ENCODE results near the gene SLC35F6. TPM values are rescaled to one million over a fixed set of nuclear protein-coding genes. Genes with fewer than 3 reads are reported as not detected.

Gene SLC35F6
- total RNA-seq, 2 experiments from 2014 or later, result 4.2 to 4.6 TPM

GRCh38 chr2:26740890-26741302 is 23.2 kb upstream of the SLC35F6 start:
- H3K27me3 Mint-ChIP-seq, result no peaks in the 10 kb centered on the region
- POLR2A ChIA-PET, result no interaction called here
- H3K4me1 Mint-ChIP-seq (ENCODE audit: low read depth), result peaks cover 4% of the 10 kb centered on the region
- no peaks in the 10 kb centered on the region for H3K36me3 Mint-ChIP-seq (ENCODE audit: low read depth)
- DNase-seq, result peak; percentile 56
- CTCF ChIA-PET, result interaction anchor here (4.5 to 10.6 kb wide), 2 partner anchors 135 to 163 kb away, joined by 13 to 162 read pairs; no protein-coding TSS in a partner anchor
- H3K27ac Mint-ChIP-seq, result no peak overlapping the region
- ATAC-seq, result peak; percentile 88
- intact Hi-C loops (cut with micrococcal nuclease), result no loop called here
- no peaks in the 10 kb centered on the region for H3K9me3 Mint-ChIP-seq
- no peak overlapping the region for H3K4me3 Mint-ChIP-seq
- no peak for TF ChIP-seq CTCF (IDR thresholded peaks at IDR 0.05)

DNA sequence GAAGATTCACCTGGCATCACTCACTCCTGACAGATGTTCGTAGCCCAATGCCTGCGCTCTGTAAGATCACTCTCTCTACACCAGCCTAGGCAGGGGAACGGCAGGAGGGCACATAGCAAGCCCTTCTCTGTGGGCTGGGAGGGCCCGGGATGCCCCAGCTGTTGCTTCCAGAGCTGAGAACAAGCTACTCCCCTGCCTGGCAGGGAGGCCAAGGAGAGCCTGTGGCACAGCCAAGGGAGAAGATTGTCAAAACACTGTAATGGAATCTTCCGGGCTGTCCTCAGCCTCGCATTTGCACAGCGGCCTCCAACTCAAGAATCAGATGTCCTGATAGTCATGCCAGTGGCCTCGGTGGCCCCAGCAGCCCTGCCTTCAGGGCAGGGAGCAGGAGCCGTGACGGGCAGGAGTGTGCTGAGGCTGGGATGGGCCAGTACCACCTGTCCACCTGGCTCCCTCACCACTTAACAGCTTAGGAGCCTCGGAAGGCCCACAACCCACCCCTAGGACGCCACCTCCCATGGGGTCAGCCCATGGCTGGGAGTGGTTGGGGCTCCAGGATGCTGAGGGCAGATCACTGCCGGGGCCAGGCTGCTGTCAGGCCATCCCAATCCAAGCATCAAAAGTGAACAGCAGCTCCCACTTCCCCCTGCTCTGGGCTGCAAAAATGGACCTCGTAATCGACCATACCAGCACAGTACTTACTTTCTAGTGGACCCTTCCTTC is 21.9 kb upstream of the SLC35F6 start:
- H3K27ac Mint-ChIP-seq, result no peak overlapping the region
- no peaks in the 10 kb centered on the region for H3K36me3 Mint-ChIP-seq (ENCODE audit: low read depth)
- DNase-seq (no peak), ATAC-seq (no peak)
- H3K4me3 Mint-ChIP-seq, result no peak overlapping the region
- no peaks in the 10 kb centered on the region for H3K27me3 Mint-ChIP-seq
- CTCF ChIA-PET, result interaction anchor here (1.1 to 10.6 kb wide), 3 partner anchors 75 to 164 kb away, joined by 3 to 162 read pairs (median 13); no protein-coding TSS in a partner anchor
- POLR2A ChIA-PET, result interaction anchor here (0.6 kb wide), 1 partner anchor 200 kb away, joined by 3 read pairs; no protein-coding TSS in a partner anchor
- H3K9me3 Mint-ChIP-seq, result no peaks in the 10 kb centered on the region
- intact Hi-C loops (cut with micrococcal nuclease), result no loop called here
- peaks cover 4% of the 10 kb centered on the region for H3K4me1 Mint-ChIP-seq (ENCODE audit: low read depth)
- no peak for TF ChIP-seq CTCF (IDR thresholded peaks at IDR 0.05)

DNA sequence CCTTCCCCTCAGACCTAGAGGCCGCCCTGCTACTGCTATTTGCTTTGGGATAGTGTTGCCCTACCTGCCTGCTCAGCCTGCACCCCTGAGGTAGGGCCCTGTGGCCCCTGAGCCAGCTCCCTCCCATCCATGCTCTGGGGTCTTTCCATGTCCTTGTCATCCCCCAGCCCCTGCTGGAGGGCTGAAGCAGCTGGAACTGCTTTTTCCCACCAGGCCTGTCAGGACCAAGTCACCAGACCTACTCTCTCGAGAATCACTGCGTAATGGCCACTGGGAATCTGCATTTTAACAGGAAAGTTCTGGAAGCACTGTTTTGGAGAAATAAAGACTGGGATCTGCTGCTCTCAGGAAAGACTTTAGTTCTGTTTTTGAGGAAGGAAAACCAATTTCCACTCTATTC is 20.2 kb upstream of the SLC35F6 start:
- ChIA-PET CTCF (interaction anchor here (1.3 to 10.6 kb wide), 5 partner anchors 12 to 166 kb away, joined by 3 to 162 read pairs (median 13); no protein-coding TSS in a partner anchor), POLR2A (no interaction called here)
- Mint-ChIP-seq H3K9me3 (no peaks in the 10 kb centered on the region), H3K4me3 (no peak overlapping the region), H3K27ac (no peak overlapping the region), H3K36me3 (ENCODE audit: low read depth) (no peaks in the 10 kb centered on the region), H3K4me1 (ENCODE audit: low read depth) (peaks cover 4% of the 10 kb centered on the region), H3K27me3 (no peaks in the 10 kb centered on the region)
- ATAC-seq, result no peak
- intact Hi-C loops (cut with micrococcal nuclease), result loop anchor here (2.0 kb wide), 1 partner anchor 139 kb away; no protein-coding TSS in a partner anchor
- TF ChIP-seq CTCF (IDR thresholded peaks at IDR 0.05), result no peak
- no peak for DNase-seq

DNA sequence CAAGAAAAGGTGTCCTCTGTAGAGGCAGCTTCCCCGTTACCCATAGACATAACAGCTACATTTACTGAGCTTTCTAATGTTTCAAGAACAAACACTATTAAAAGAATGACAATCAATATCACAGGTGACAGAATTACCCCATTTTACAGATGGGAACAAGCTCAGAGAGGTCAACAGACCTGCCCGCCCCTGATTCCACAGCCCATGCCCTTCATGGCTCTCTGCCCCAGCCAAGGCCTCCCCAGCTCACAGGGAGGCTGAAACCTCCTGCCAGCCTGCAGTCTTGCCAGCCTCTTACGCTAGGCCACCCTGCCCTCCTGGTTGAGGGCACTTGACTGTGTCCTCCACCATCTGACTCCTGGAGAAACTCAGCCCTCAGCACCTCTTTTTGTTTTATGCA is 19.1 kb upstream of the SLC35F6 start:
- CTCF ChIA-PET, result interaction anchor here (0.6 to 10.6 kb wide), 18 partner anchors 8 to 353 kb away, joined by 3 to 162 read pairs (median 4); no protein-coding TSS in a partner anchor
- intact Hi-C loops (cut with micrococcal nuclease), result loop anchor here (2.0 to 5.0 kb wide), 2 partner anchors 140 to 233 kb away; no protein-coding TSS in a partner anchor

More for the DNA sequence above, 19.1 kb upstream of the SLC35F6 start:
- H3K9me3 Mint-ChIP-seq, result no peaks in the 10 kb centered on the region
- no peak for ATAC-seq
- no peak overlapping the region for H3K27ac Mint-ChIP-seq
- no peak for DNase-seq
- H3K27me3 Mint-ChIP-seq, result no peaks in the 10 kb centered on the region
- POLR2A ChIA-PET, result no interaction called here
- no peak overlapping the region for H3K4me3 Mint-ChIP-seq
- H3K36me3 Mint-ChIP-seq (ENCODE audit: low read depth), result no peaks in the 10 kb centered on the region
- H3K4me1 Mint-ChIP-seq (ENCODE audit: low read depth), result peaks cover 4% of the 10 kb centered on the region
- TF ChIP-seq CTCF (IDR thresholded peaks at IDR 0.05), result no peak
